Ectodermal cell (in vitro differentiated cells): ENCODE results near the gene IFT172.

ENCODE experiments used
- H3K27ac ChIP-seq: 2 replicates; pipeline ENCODE4 v1.7.0; 2013; ENCODE audit warnings: mild to moderate bottlenecking, low read depth, low read length; ENCODE audit not compliant: insufficient read depth, poor library complexity, severe bottlenecking
- H3K27me3 ChIP-seq: 2 replicates; pipeline ENCODE4 v1.7.0; 2013; ENCODE audit warnings: mild to moderate bottlenecking, low read length; ENCODE audit not compliant: insufficient read depth, control insufficient read depth, poor library complexity, severe bottlenecking
- H3K36me3 ChIP-seq: one replicate; pipeline ENCODE4 v1.7.0; 2013; ENCODE audit warnings: low read length; ENCODE audit not compliant: control insufficient read depth, insufficient read depth
- H3K4me1 ChIP-seq: one replicate; pipeline ENCODE4 v1.7.0; 2013; ENCODE audit warnings: low read length; ENCODE audit not compliant: control insufficient read depth, insufficient read depth
- H3K4me3 ChIP-seq: 2 replicates; pipeline ENCODE4 v1.7.0; 2013; ENCODE audit warnings: low read depth, low read length, control low read depth; ENCODE audit not compliant: insufficient read depth
- H3K9me3 ChIP-seq: 2 replicates; pipeline ENCODE4 v1.7.0; 2013; ENCODE audit warnings: mild to moderate bottlenecking, low read length, moderate library complexity; ENCODE audit not compliant: control insufficient read depth
- WGBS, 2 experiments: methylation state at CpG; one replicate each; pipeline ENCODE4 v1.1.7; 2013; ENCODE audit warnings: missing lambda C conversion rate in 2 of 2; 5-methylcytosine and 5-hydroxymethylcytosine counted together

Gene IFT172

GRCh38 chr2:27451095-27451494 is 38.4 kb downstream of the IFT172 start:
- Histone ChIP-seq H3K27me3 (no peaks in the 10 kb centered on the region), H3K27ac (no peak overlapping the region), H3K4me1 (no peaks in the 10 kb centered on the region), H3K36me3 (peaks cover 22% of the 10 kb centered on the region), H3K9me3 (no peaks in the 10 kb centered on the region), H3K4me3 (no peak overlapping the region)
- WGBS, 2 experiments = 46 to 48% methylated on average over 1 of the region's 1 CpG

- Histone ChIP-seq H3K9me3 (no peaks in the 10 kb centered on the region), H3K36me3 (peaks cover 18% of the 10 kb centered on the region)
- WGBS, 2 experiments = 60% methylated on average over 3 of the region's 3 CpGs
Observed at GRCh38 chr2:27448381-27448780, 41.2 kb downstream of the IFT172 start.

GRCh38 chr2:27446057-27446456 is 43.5 kb downstream of the IFT172 start:
- Histone ChIP-seq H3K9me3 (no peaks in the 10 kb centered on the region), H3K27ac (no peak overlapping the region), H3K4me3 (no peak overlapping the region), H3K27me3 (no peaks in the 10 kb centered on the region), H3K4me1 (peaks cover 6% of the 10 kb centered on the region), H3K36me3 (peaks cover 23% of the 10 kb centered on the region)
- WGBS, 2 experiments = 89 to 98% methylated on average over 3 of the region's 3 CpGs

More at GRCh38 chr2:27448381-27448780, 41.2 kb downstream of the IFT172 start:
- no peak overlapping the region for H3K27ac ChIP-seq
- H3K4me3 ChIP-seq = no peak overlapping the region
- no peaks in the 10 kb centered on the region for H3K27me3 ChIP-seq
- H3K4me1 ChIP-seq = no peaks in the 10 kb centered on the region

- no peak overlapping the region for H3K27ac ChIP-seq
- peaks cover 6% of the 10 kb centered on the region for H3K4me1 ChIP-seq
- no peaks in the 10 kb centered on the region for H3K27me3 ChIP-seq
- peaks cover 28% of the 10 kb centered on the region for H3K36me3 ChIP-seq
- H3K4me3 ChIP-seq = no peak overlapping the region
- no peaks in the 10 kb centered on the region for H3K9me3 ChIP-seq
- WGBS, 2 experiments = 96% methylated on average over 8 of the region's 8 CpGs
Observed at GRCh38 chr2:27445615-27446014, 43.9 kb downstream of the IFT172 start.

GRCh38 chr2:27445155-27445554 is 44.4 kb downstream of the IFT172 start:
- Histone ChIP-seq H3K4me3 (no peak overlapping the region), H3K27ac (no peak overlapping the region), H3K9me3 (no peaks in the 10 kb centered on the region), H3K4me1 (peaks cover 6% of the 10 kb centered on the region), H3K36me3 (peaks cover 32% of the 10 kb centered on the region), H3K27me3 (no peaks in the 10 kb centered on the region)
- 95 to 97% methylated on average over 8 of the region's 8 CpGs for WGBS, 2 experiments

GRCh38 chr2:27442920-27443282 is 46.6 kb downstream of the IFT172 start:
- Histone ChIP-seq H3K27ac (no peak overlapping the region), H3K36me3 (peaks cover 29% of the 10 kb centered on the region), H3K27me3 (no peaks in the 10 kb centered on the region), H3K4me1 (peaks cover 6% of the 10 kb centered on the region), H3K9me3 (no peaks in the 10 kb centered on the region), H3K4me3 (peak overlapping the region; percentile 35)
- 77 to 79% methylated on average over 6 of the region's 6 CpGs for WGBS, 2 experiments

- Histone ChIP-seq H3K9me3 (no peaks in the 10 kb centered on the region), H3K4me3 (peak within 1 kb of the TSS; percentile 35), H3K27ac (no peak within 1 kb of the TSS), H3K4me1 (peaks cover 6% of the 10 kb centered on the region), H3K27me3 (no peaks in the 10 kb centered on the region), H3K36me3 (peaks cover 27% of the 10 kb centered on the region)
- WGBS, 2 experiments = 12 to 13% methylated on average over 80 of the region's 80 CpGs
Observed at GRCh38 chr2:27441958-27442919, 47.3 kb downstream of the IFT172 start, which contains the start of gene KRTCAP3. Gene KRTCAP3, plus strand, starts transcription at chr2:27442381. Its CDS starts 32 bp downstream, at chr2:27442413.

- Histone ChIP-seq H3K36me3 (peaks cover 33% of the 10 kb centered on the region), H3K27me3 (no peaks in the 10 kb centered on the region), H3K4me3 (no peak overlapping the region), H3K4me1 (peaks cover 6% of the 10 kb centered on the region), H3K27ac (no peak overlapping the region), H3K9me3 (no peaks in the 10 kb centered on the region)
- 83 to 85% methylated on average over 10 of the region's 10 CpGs for WGBS, 2 experiments
Observed at GRCh38 chr2:27441226-27441926, 48.2 kb downstream of the IFT172 start.

GRCh38 chr2:27435628-27436027 is 53.9 kb downstream of the IFT172 start:
- 90 to 96% methylated on average over 6 of the region's 6 CpGs for WGBS, 2 experiments
- peaks cover 52% of the 10 kb centered on the region for H3K36me3 ChIP-seq

GRCh38 chr2:27431395-27431794 is 58.1 kb downstream of the IFT172 start:
- Histone ChIP-seq H3K36me3 (peaks cover 31% of the 10 kb centered on the region), H3K4me3 (no peak overlapping the region), H3K27me3 (no peaks in the 10 kb centered on the region), H3K9me3 (no peaks in the 10 kb centered on the region), H3K27ac (no peak overlapping the region), H3K4me1 (peaks cover 8% of the 10 kb centered on the region)

More at GRCh38 chr2:27435628-27436027, 53.9 kb downstream of the IFT172 start:
- Histone ChIP-seq H3K27me3 (no peaks in the 10 kb centered on the region), H3K9me3 (no peaks in the 10 kb centered on the region), H3K4me1 (no peaks in the 10 kb centered on the region), H3K27ac (no peak overlapping the region), H3K4me3 (no peak overlapping the region)
